Prostate gland (tissue), 2 donors: Measurements from ENCODE around the gene KRTAP21-3. TPM values are rescaled to one million over a fixed set of nuclear protein-coding genes. Genes with fewer than 3 reads are reported as not detected.

Source experiments
- DNase-seq: peaks from one replicate; pipeline ENCODE4 v3.0.0-alpha.2; 2019; ENCODE audit warnings: low spot score
- H3K27ac ChIP-seq, 2 donors: fragments of 200-600 bp; sonication (generic); 2 replicates each; pipeline ENCODE4 v1.5.1; 2017 to 2019
- H3K27me3 ChIP-seq: fragments of 200-600 bp; sonication (generic); replicated peaks from 2 replicates; pipeline ENCODE4 v1.5.1; 2019; ENCODE audit not compliant: insufficient read depth
- H3K36me3 ChIP-seq, 2 donors: fragments of 200-600 bp; sonication (generic); 1 replicate in 1 of 2; 2 replicates in 1 of 2; pipeline versions ENCODE4 v1.5.1 to v1.8.1; 2017 to 2019
- H3K4me1 ChIP-seq: fragments of 200-600 bp; sonication (generic); replicated peaks from 2 replicates; pipeline ENCODE4 v1.5.1; 2019
- H3K4me3 ChIP-seq, 2 donors: fragments of 200-600 bp; sonication (generic); 2 replicates each; pipeline ENCODE4 v1.5.1; 2017 to 2019
- H3K9me3 ChIP-seq: fragments of 200-600 bp; sonication (generic); 2 replicates; pipeline ENCODE4 v1.5.1; 2017
- CTCF ChIP-seq, 4 experiments: fragments of 200-600 bp in 2 of 4; fragments of 450-650 bp in 2 of 4; sonication (generic) in 2 of 4; IDR thresholded peaks; 1 replicate in 3 of 4; 2 replicates in 1 of 4; pipeline ENCODE4 v1.5.1; 2016 to 2019; ENCODE audit warnings: antibody characterized with exemption in 4 of 4, mild to moderate bottlenecking in 2 of 4, moderate library complexity in 2 of 4
- POLR2A ChIP-seq: fragments of 450-650 bp; IDR thresholded peaks from one replicate; pipeline ENCODE4 v1.6.1; 2016; ENCODE audit warnings: antibody characterized with exemption, mild to moderate bottlenecking
- POLR2AphosphoS5 ChIP-seq: sonication (generic); formaldehyde crosslinking; IDR thresholded peaks from one replicate; pipeline ENCODE4 v1.6.1; 2017; ENCODE audit warnings: antibody characterized with exemption
- WGBS: methylation state at CpG from one replicate; pipeline ENCODE4 v1.1.5; 2018; 5-methylcytosine and 5-hydroxymethylcytosine counted together
- intact Hi-C: fragments of 100-400 bp; cut with DNase I; formaldehyde crosslinking; loops from one replicate; pipeline ENCODE4 v1.14.2; 2022
- small RNA-seq, 2 donors: library from RNA; depleted of rRNA; stranded (forward); fragments of <200 nt; gene quantifications; one replicate each; pipeline ENCODE3, GENCODE V24; 2016
- total RNA-seq, 2 donors: library from RNA; depleted of rRNA; stranded (reverse); fragments of >200 nt; gene quantifications; one replicate each; pipeline ENCODE4 v1.1.0, GENCODE V29; 2016

Gene KRTAP21-3
- total RNA-seq, 2 donors from 2014 or later: not detected

GRCh38 chr21:30674312-30674711 is 44.3 kb downstream of the KRTAP21-3 start:
- Histone ChIP-seq H3K27ac (no peak overlapping the region), H3K36me3 (no peaks in the 10 kb centered on the region), H3K4me1 (no peaks in the 10 kb centered on the region), H3K4me3 (no peak overlapping the region), H3K27me3 (no peaks in the 10 kb centered on the region), H3K9me3 (no peaks in the 10 kb centered on the region)
- TF ChIP-seq POLR2A (no peak), POLR2AphosphoS5 (no peak), CTCF (IDR thresholded peaks at IDR 0.05) (no peak)
- intact Hi-C loops: no loop called here
- WGBS: 70% methylated on average over 1 of the region's 1 CpG
- no peak for DNase-seq

GRCh38 chr21:30672985-30673650 is 45.5 kb downstream of the KRTAP21-3 start:
- TF ChIP-seq CTCF (IDR thresholded peaks at IDR 0.05) (no peak), POLR2A (no peak), POLR2AphosphoS5 (no peak)
- DNase-seq: no peak
- no peak overlapping the region for H3K4me3 ChIP-seq
- no peaks in the 10 kb centered on the region for H3K27me3 ChIP-seq
- intact Hi-C loops: no loop called here
- no peaks in the 10 kb centered on the region for H3K4me1 ChIP-seq
- no peaks in the 10 kb centered on the region for H3K36me3 ChIP-seq
- WGBS: 87% methylated on average over 2 of the region's 2 CpGs
- no peak overlapping the region for H3K27ac ChIP-seq
- H3K9me3 ChIP-seq: no peaks in the 10 kb centered on the region

GRCh38 chr21:30668776-30669175 is 49.8 kb downstream of the KRTAP21-3 start:
- no peak for TF ChIP-seq POLR2AphosphoS5
- no peak for TF ChIP-seq CTCF (IDR thresholded peaks at IDR 0.05)
- TF ChIP-seq POLR2A: no peak
- WGBS: 92% methylated on average over 1 of the region's 1 CpG

More at GRCh38 chr21:30668776-30669175, 49.8 kb downstream of the KRTAP21-3 start:
- intact Hi-C loops: no loop called here
- no peak for DNase-seq
- H3K27me3 ChIP-seq: no peaks in the 10 kb centered on the region
- no peaks in the 10 kb centered on the region for H3K36me3 ChIP-seq
- no peaks in the 10 kb centered on the region for H3K4me1 ChIP-seq
- H3K4me3 ChIP-seq: no peak overlapping the region
- no peak overlapping the region for H3K27ac ChIP-seq
- no peaks in the 10 kb centered on the region for H3K9me3 ChIP-seq

Small RNAs within 50 kb of the gene (small RNA-seq; reads per million reads assigned to genes)
- gene AP000244.1: 0 reads per million in 2 donors
- 0 reads per million in 2 donors for gene KRTAP21-3

Other genes starting within 250 kb of the KRTAP21-3 start
- not detected for gene KRTAP19-1, start 238.4 kb downstream of the KRTAP21-3 start, total RNA-seq
- gene KRTAP19-2, start 231.3 kb downstream of the KRTAP21-3 start, total RNA-seq: not detected
- gene KRTAP19-3, start 226.8 kb downstream of the KRTAP21-3 start, total RNA-seq: not detected
- gene KRTAP19-4, start 221.6 kb downstream of the KRTAP21-3 start, total RNA-seq: not detected
- gene KRTAP19-5, start 216.6 kb downstream of the KRTAP21-3 start, total RNA-seq: not detected
- not detected for gene KRTAP19-6, start 176.9 kb downstream of the KRTAP21-3 start, total RNA-seq
- gene KRTAP19-7, start 157.5 kb downstream of the KRTAP21-3 start, total RNA-seq: not detected
- gene KRTAP22-2, start 128.4 kb downstream of the KRTAP21-3 start, total RNA-seq: not detected
- gene KRTAP6-3, start 126.3 kb downstream of the KRTAP21-3 start, total RNA-seq: not detected
- not detected for gene KRTAP6-2, start 119.9 kb downstream of the KRTAP21-3 start, total RNA-seq
- not detected for gene KRTAP22-1, start 117.7 kb downstream of the KRTAP21-3 start, total RNA-seq
- gene KRTAP6-1, start 104.8 kb downstream of the KRTAP21-3 start, total RNA-seq: not detected
- not detected for gene KRTAP20-1, start 102.4 kb downstream of the KRTAP21-3 start, total RNA-seq
- gene KRTAP20-4, start 98.2 kb downstream of the KRTAP21-3 start, total RNA-seq: not detected
- not detected for gene KRTAP20-2, start 83.6 kb downstream of the KRTAP21-3 start, total RNA-seq
- gene KRTAP20-3, start 75.9 kb downstream of the KRTAP21-3 start, total RNA-seq: not detected
- not detected for gene KRTAP21-2, start 28.5 kb upstream of the KRTAP21-3 start, total RNA-seq
- gene KRTAP21-1, start 36.7 kb upstream of the KRTAP21-3 start, total RNA-seq: not detected
- 1 to 10 TPM in 1 of 2 donors, not detected in 1; 2.7 TPM for gene KRTAP8-1, start 94.5 kb upstream of the KRTAP21-3 start, total RNA-seq
- gene KRTAP7-1, start 111.0 kb upstream of the KRTAP21-3 start, total RNA-seq: not detected
- under 1 TPM in 1 of 2 donors, not detected in 1; 0.68 TPM for gene KRTAP11-1, start 162.8 kb upstream of the KRTAP21-3 start, total RNA-seq